NCI-H2081 (cell line): ENCODE results near the gene PIK3CB.
"Not testable (repeated sequence)": the region's sequence is repeated elsewhere in the genome, so short reads cannot be mapped to it uniquely, and the experiment has no call there.

Source experiments
- DNase-seq, 2 experiments: peaks; one replicate each; lab custom pipeline; 2025; lab: John Stamatoyannopoulos, UW

PIK3CB gene

GRCh38 chr3:138846824-138847223 lies 12.1 kb upstream of the PIK3CB start:
- not testable (repeated sequence) for DNase-seq

GRCh38 chr3:138846262-138846791 lies 11.6 kb upstream of the PIK3CB start:
- no peak for DNase-seq

- DNase-seq, result no peak
These were observed 11.0 kb upstream of the PIK3CB start for GRCh38 chr3:138845771-138846173.

GRCh38 chr3:138845181-138845601 lies 10.5 kb upstream of the PIK3CB start:
- no peak for DNase-seq

GRCh38 chr3:138842483-138843188 lies 7.9 kb upstream of the PIK3CB start:
- DNase-seq, result no peak

- DNase-seq, result not testable (repeated sequence)
These were observed 3.7 kb upstream of the PIK3CB start for GRCh38 chr3:138838385-138838784.

- DNase-seq, result not testable (repeated sequence)
These were observed 1.1 kb upstream of the PIK3CB start for GRCh38 chr3:138835846-138836245.

- no peak for DNase-seq
These were observed 649 bp upstream of the PIK3CB start for GRCh38 chr3:138835397-138835757.

- DNase-seq, result peak; percentile 58 to 76
These were observed 681 bp downstream of the PIK3CB start for GRCh38 chr3:138833899-138834595.

GRCh38 chr3:138832473-138833057 lies 2.2 kb downstream of the PIK3CB start:
- not testable (repeated sequence) for DNase-seq

- no peak for DNase-seq
These were observed 4.7 kb downstream of the PIK3CB start for GRCh38 chr3:138829886-138830510.

- DNase-seq, result no peak
These were observed 5.6 kb downstream of the PIK3CB start for GRCh38 chr3:138829097-138829496.

- no peak for DNase-seq
These were observed 7.5 kb downstream of the PIK3CB start for GRCh38 chr3:138827222-138827621.

- DNase-seq, result no peak
These were observed 9.4 kb downstream of the PIK3CB start for GRCh38 chr3:138825336-138825735.

- DNase-seq, result no peak
These were observed 10.6 kb downstream of the PIK3CB start for GRCh38 chr3:138824114-138824506.

GRCh38 chr3:138820379-138820778 lies 14.3 kb downstream of the PIK3CB start:
- not testable (repeated sequence) for DNase-seq

GRCh38 chr3:138818185-138818860 lies 16.4 kb downstream of the PIK3CB start:
- DNase-seq, result no peak

GRCh38 chr3:138817695-138818094 lies 17.0 kb downstream of the PIK3CB start:
- no peak for DNase-seq

GRCh38 chr3:138812806-138813205 lies 21.9 kb downstream of the PIK3CB start:
- DNase-seq, result no peak

- DNase-seq, result no peak
These were observed 25.1 kb downstream of the PIK3CB start for GRCh38 chr3:138809500-138810256.
